Measurements from ENCODE around the gene TADA3. TPM values are rescaled to one million over a fixed set of nuclear protein-coding genes. Genes with fewer than 3 reads are reported as not detected.

The TADA3 gene
- total and polyA plus RNA-seq, 4 donors: 41.6 to 62.3 (median 53.2) TPM

DNA sequence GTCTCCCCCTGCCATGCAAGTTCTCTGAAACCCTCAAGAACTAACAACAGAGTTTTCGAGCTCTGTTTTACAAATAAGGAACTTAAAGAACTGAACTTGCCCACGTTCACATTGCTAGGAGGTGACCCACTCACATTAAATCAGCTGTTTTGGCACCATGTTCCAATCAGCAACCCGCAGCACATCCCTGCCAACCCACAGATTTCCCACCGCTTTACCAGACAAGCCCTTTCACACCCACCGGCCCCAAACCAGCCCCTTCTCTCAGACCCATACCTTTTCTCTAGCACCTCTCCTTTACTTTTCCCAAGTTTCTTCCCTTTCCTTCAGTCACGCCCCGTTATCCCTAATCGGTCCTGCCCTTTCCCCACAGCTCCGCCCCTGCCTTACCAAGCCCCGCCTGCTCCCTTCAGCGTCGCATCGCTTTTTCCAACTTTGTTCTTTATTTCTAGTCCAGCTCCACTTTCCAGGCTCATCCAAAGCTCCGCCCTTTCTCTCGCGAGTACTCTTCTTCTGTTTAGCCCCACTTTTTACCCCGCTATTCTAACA, 61.5 kb downstream of the TADA3 start:
- DNase-seq: no peak
- peaks cover 0 to 10% (median 8%) of the 10 kb centered on the region in 4 donors for H3K36me3 ChIP-seq (ENCODE audit: control insufficient read depth in 4 of 4, insufficient read depth in 4 of 4, low read length in 4 of 4)
- peak; percentile 55 for ATAC-seq (ENCODE audit: insufficient read depth, low FRiP score)
- no peak for TF ChIP-seq CTCF (IDR thresholded peaks at IDR 0.05; ENCODE audit: control extremely low read depth, extremely low read depth)
- H3K4me1 ChIP-seq (ENCODE audit: control insufficient read depth in 5 of 5, insufficient read depth in 5 of 5, low read length in 5 of 5): peaks cover 6 to 19% (median 14%) of the 10 kb centered on the region in 5 donors
- no peaks in the 10 kb centered on the region for H3K9me3 ChIP-seq (ENCODE audit: control insufficient read depth in 4 of 4, insufficient read depth in 3 of 4, low read length in 3 of 4)
- no peak overlapping the region for H3K9ac ChIP-seq (ENCODE audit: insufficient read depth in 1 of 2, low read length in 2 of 2)
- peak overlapping the region; percentile 81 to 85 for H3K27ac ChIP-seq (ENCODE audit: low read depth in 1 of 2, low read length in 1 of 2)
- 1 to 2% methylated on average over 16 to 17 of the region's 17 CpGs for WGBS, 2 donors
- H3K4me3 ChIP-seq: peak overlapping the region; percentile 38
- H3K27me3 ChIP-seq (ENCODE audit: control insufficient read depth in 3 of 3, insufficient read depth in 3 of 3, low read length in 2 of 3): no peaks in the 10 kb centered on the region

Other genes starting within 250 kb of the TADA3 start
- under 1 TPM in 1 of 2 donors, not detected in 1; 0.14 TPM for gene LHFPL4, start 238.7 kb downstream of the TADA3 start, total RNA-seq
- gene LHFPL4, start 238.7 kb downstream of the TADA3 start, polyA plus RNA-seq: under 1 TPM; 0.01 to 0.02 TPM
- 10 to 100 TPM; 27.7 to 58.4 TPM for gene MTMR14, start 143.0 kb downstream of the TADA3 start, total RNA-seq
- 10 to 100 TPM; 34.3 to 51.1 TPM for gene MTMR14, start 143.0 kb downstream of the TADA3 start, polyA plus RNA-seq
- gene CPNE9, start 88.6 kb downstream of the TADA3 start, total RNA-seq: under 1 TPM in 1 of 2 donors, not detected in 1; 0.34 TPM
- gene CPNE9, start 88.6 kb downstream of the TADA3 start, polyA plus RNA-seq: under 1 TPM; 0.11 to 0.16 TPM
- gene BRPF1, start 60.7 kb downstream of the TADA3 start, total RNA-seq: 10 to 100 TPM; 18.4 to 26.4 TPM
- 10 to 100 TPM in 1 of 2 donors, 1 to 10 TPM in 1; 8.3 to 13.7 TPM for gene BRPF1, start 60.7 kb downstream of the TADA3 start, polyA plus RNA-seq
- gene OGG1, start 42.5 kb downstream of the TADA3 start, total RNA-seq: 10 to 100 TPM; 29.3 to 31.2 TPM
- gene OGG1, start 42.5 kb downstream of the TADA3 start, polyA plus RNA-seq: 10 to 100 TPM; 13.2 to 17.3 TPM
- 10 to 100 TPM; 21.7 to 35.0 TPM for gene CAMK1, start 22.5 kb downstream of the TADA3 start, total RNA-seq
- gene CAMK1, start 22.5 kb downstream of the TADA3 start, polyA plus RNA-seq: 10 to 100 TPM; 30.5 to 43.9 TPM
- 100 to 1,000 TPM in 1 of 2 donors, 10 to 100 TPM in 1; 74.9 to 174 TPM for gene ARPC4, start 609 bp upstream of the TADA3 start, total RNA-seq
- gene ARPC4, start 609 bp upstream of the TADA3 start, polyA plus RNA-seq: 100 to 1,000 TPM in 1 of 2 donors, 10 to 100 TPM in 1; 85.3 to 239 TPM
- 10 to 100 TPM; 40.7 to 82.3 TPM for gene TTLL3, start 17.8 kb upstream of the TADA3 start, total RNA-seq
- gene TTLL3, start 17.8 kb upstream of the TADA3 start, polyA plus RNA-seq: 10 to 100 TPM; 28.4 to 34.2 TPM
- 10 to 100 TPM; 16.3 to 34.9 TPM for gene RPUSD3, start 51.5 kb upstream of the TADA3 start, total RNA-seq
- 10 to 100 TPM; 25.7 to 26.8 TPM for gene RPUSD3, start 51.5 kb upstream of the TADA3 start, polyA plus RNA-seq
- gene CIDEC, start 87.8 kb upstream of the TADA3 start, total RNA-seq: not detected
- under 1 TPM in 1 of 2 donors, not detected in 1; 0.08 TPM for gene CIDEC, start 87.8 kb upstream of the TADA3 start, polyA plus RNA-seq
- 10 to 100 TPM; 20.7 to 28.7 TPM for gene JAGN1, start 98.1 kb upstream of the TADA3 start, total RNA-seq
- gene JAGN1, start 98.1 kb upstream of the TADA3 start, polyA plus RNA-seq: 10 to 100 TPM; 41.0 to 43.7 TPM
- gene IL17RE, start 110.4 kb upstream of the TADA3 start, total RNA-seq: 10 to 100 TPM; 11.3 to 22.9 TPM
- 10 to 100 TPM in 1 of 2 donors, 1 to 10 TPM in 1; 7.0 to 26.1 TPM for gene IL17RE, start 110.4 kb upstream of the TADA3 start, polyA plus RNA-seq
- 10 to 100 TPM; 31.7 to 35.4 TPM for gene IL17RC, start 124.6 kb upstream of the TADA3 start, total RNA-seq
- 10 to 100 TPM; 20.5 to 39.8 TPM for gene IL17RC, start 124.6 kb upstream of the TADA3 start, polyA plus RNA-seq
- 10 to 100 TPM; 37.7 to 60.1 TPM for gene CRELD1, start 141.4 kb upstream of the TADA3 start, total RNA-seq
- 10 to 100 TPM; 28.0 to 45.7 TPM for gene CRELD1, start 141.4 kb upstream of the TADA3 start, polyA plus RNA-seq
- 1 to 10 TPM; 2.1 to 5.2 TPM for gene PRRT3, start 159.9 kb upstream of the TADA3 start, total RNA-seq
- 1 to 10 TPM; 1.1 to 1.5 TPM for gene PRRT3, start 159.9 kb upstream of the TADA3 start, polyA plus RNA-seq
- 10 to 100 TPM; 64.2 to 82.5 TPM for gene EMC3, start 194.4 kb upstream of the TADA3 start, total RNA-seq
- 100 to 1,000 TPM in 1 of 2 donors, 10 to 100 TPM in 1; 51.9 to 116 TPM for gene EMC3, start 194.4 kb upstream of the TADA3 start, polyA plus RNA-seq
- 1 to 10 TPM; 5.8 to 8.6 TPM for gene FANCD2, start 234.0 kb upstream of the TADA3 start, total RNA-seq
- 1 to 10 TPM; 2.9 to 3.0 TPM for gene FANCD2, start 234.0 kb upstream of the TADA3 start, polyA plus RNA-seq